ENCODE results near the gene ALDH4A1.

- TF ChIP-seq CTCF (conservative IDR thresholded peaks at IDR 0.05; ENCODE audit: low read depth, low read length) (no peak), EZH2 (IDR thresholded peaks at IDR 0.05; ENCODE audit: borderline replicate concordance, low read depth, low read length, poor library complexity, severe bottlenecking) (no peak)
Observed at GRCh38 chr1:18865176-18865575, 37.2 kb downstream of the ALDH4A1 start.
